ENCODE measurements around the gene GPR35. TPM values are rescaled to one million over a fixed set of nuclear protein-coding genes. Genes with fewer than 3 reads are reported as not detected.
"Not testable (repeated sequence)": the region's sequence is repeated elsewhere in the genome, so short reads cannot be mapped to it uniquely, and the experiment has no call there.

Gene GPR35
- total RNA-seq, 1 donor from 2014 or later: 0.24 TPM

- ATAC-seq: no peak
Observed at GRCh38 chr2:240603081-240603835, 22.0 kb upstream of the GPR35 start.

- no peak for ATAC-seq
Observed at GRCh38 chr2:240603846-240604245, 21.4 kb upstream of the GPR35 start.

- ATAC-seq: peak; percentile 45
Observed at GRCh38 chr2:240604291-240604938, 20.9 kb upstream of the GPR35 start.

- ATAC-seq: peak; percentile 30
Observed at GRCh38 chr2:240604939-240605716, 20.2 kb upstream of the GPR35 start.

- peak; percentile 14 for ATAC-seq
Observed at GRCh38 chr2:240605867-240606743, 19.2 kb upstream of the GPR35 start.

GRCh38 chr2:240611601-240612210 is 13.6 kb upstream of the GPR35 start:
- no peak for ATAC-seq

- no peak for ATAC-seq
Observed at GRCh38 chr2:240613781-240614180, 11.5 kb upstream of the GPR35 start.

GRCh38 chr2:240614391-240614790 is 10.9 kb upstream of the GPR35 start:
- ATAC-seq: no peak

GRCh38 chr2:240615396-240615795 is 9.9 kb upstream of the GPR35 start:
- ATAC-seq: no peak

GRCh38 chr2:240615820-240616547 is 9.3 kb upstream of the GPR35 start:
- ATAC-seq: no peak

- not testable (repeated sequence) for ATAC-seq
Observed at GRCh38 chr2:240616860-240617666, 8.2 kb upstream of the GPR35 start.

GRCh38 chr2:240618776-240619175 is 6.5 kb upstream of the GPR35 start:
- no peak for ATAC-seq

GRCh38 chr2:240619506-240620148 is 5.7 kb upstream of the GPR35 start:
- ATAC-seq: peak; percentile 67

- no peak for ATAC-seq
Observed at GRCh38 chr2:240620149-240620731, 5.0 kb upstream of the GPR35 start.

- ATAC-seq: no peak
Observed at GRCh38 chr2:240620859-240621258, 4.4 kb upstream of the GPR35 start.

GRCh38 chr2:240622060-240622411 is 3.2 kb upstream of the GPR35 start:
- ATAC-seq: no peak

- no peak for ATAC-seq
Observed at GRCh38 chr2:240622531-240623235, 2.6 kb upstream of the GPR35 start.

GRCh38 chr2:240623531-240624010 is 1.7 kb upstream of the GPR35 start:
- no peak for ATAC-seq

Data from esophagus mucosa (tissue), 1 donor.